Activated naive CD4-positive, alpha-beta T cell treated with anti-CD3 and anti-CD28 coated beads, Interleukin-2, amount 50 U/mL, for 24 hours (primary cell): Measurements from ENCODE around the gene TPM3.

ENCODE experiments used
- H3K27ac Mint-ChIP-seq: one replicate; pipeline ENCODE4 v1.8.0; 2021; ENCODE audit warnings: mild to moderate bottlenecking, mixed read lengths
- H3K27me3 Mint-ChIP-seq: one replicate; pipeline ENCODE4 v1.8.0; 2021; ENCODE audit warnings: mixed read lengths
- H3K36me3 Mint-ChIP-seq: one replicate; pipeline ENCODE4 v1.8.0; 2021; ENCODE audit warnings: mixed read lengths
- H3K4me1 Mint-ChIP-seq: one replicate; pipeline ENCODE4 v1.8.0; 2021; ENCODE audit warnings: mixed read lengths
- H3K4me3 Mint-ChIP-seq: one replicate; pipeline ENCODE4 v1.8.0; 2021; ENCODE audit warnings: mild to moderate bottlenecking, mixed read lengths
- H3K9me3 Mint-ChIP-seq: one replicate; pipeline ENCODE4 v1.8.0; 2021; ENCODE audit warnings: mixed read lengths

TPM3 gene

GRCh38 chr1:154117642-154118041 lies 74.3 kb downstream of the TPM3 start:
- Mint-ChIP-seq H3K27me3 (no peaks in the 10 kb centered on the region), H3K4me1 (peaks cover 10% of the 10 kb centered on the region)

GRCh38 chr1:154115180-154115579 lies 76.7 kb downstream of the TPM3 start:
- Mint-ChIP-seq H3K4me3 (no peak overlapping the region), H3K27me3 (no peaks in the 10 kb centered on the region), H3K4me1 (peaks cover 10% of the 10 kb centered on the region), H3K36me3 (no peaks in the 10 kb centered on the region), H3K9me3 (no peaks in the 10 kb centered on the region), H3K27ac (no peak overlapping the region)

More at GRCh38 chr1:154117642-154118041, 74.3 kb downstream of the TPM3 start:
- no peaks in the 10 kb centered on the region for H3K36me3 Mint-ChIP-seq
- H3K4me3 Mint-ChIP-seq = no peak overlapping the region
- H3K27ac Mint-ChIP-seq = no peak overlapping the region
- no peaks in the 10 kb centered on the region for H3K9me3 Mint-ChIP-seq
